HuH-7.5 (cell line): ENCODE data around the gene DNM1L.

Source experiments
- DNase-seq: peaks from one replicate; pipeline ENCODE4 v3.0.0; 2011; ENCODE audit warnings: low spot score

DNM1L gene

DNA sequence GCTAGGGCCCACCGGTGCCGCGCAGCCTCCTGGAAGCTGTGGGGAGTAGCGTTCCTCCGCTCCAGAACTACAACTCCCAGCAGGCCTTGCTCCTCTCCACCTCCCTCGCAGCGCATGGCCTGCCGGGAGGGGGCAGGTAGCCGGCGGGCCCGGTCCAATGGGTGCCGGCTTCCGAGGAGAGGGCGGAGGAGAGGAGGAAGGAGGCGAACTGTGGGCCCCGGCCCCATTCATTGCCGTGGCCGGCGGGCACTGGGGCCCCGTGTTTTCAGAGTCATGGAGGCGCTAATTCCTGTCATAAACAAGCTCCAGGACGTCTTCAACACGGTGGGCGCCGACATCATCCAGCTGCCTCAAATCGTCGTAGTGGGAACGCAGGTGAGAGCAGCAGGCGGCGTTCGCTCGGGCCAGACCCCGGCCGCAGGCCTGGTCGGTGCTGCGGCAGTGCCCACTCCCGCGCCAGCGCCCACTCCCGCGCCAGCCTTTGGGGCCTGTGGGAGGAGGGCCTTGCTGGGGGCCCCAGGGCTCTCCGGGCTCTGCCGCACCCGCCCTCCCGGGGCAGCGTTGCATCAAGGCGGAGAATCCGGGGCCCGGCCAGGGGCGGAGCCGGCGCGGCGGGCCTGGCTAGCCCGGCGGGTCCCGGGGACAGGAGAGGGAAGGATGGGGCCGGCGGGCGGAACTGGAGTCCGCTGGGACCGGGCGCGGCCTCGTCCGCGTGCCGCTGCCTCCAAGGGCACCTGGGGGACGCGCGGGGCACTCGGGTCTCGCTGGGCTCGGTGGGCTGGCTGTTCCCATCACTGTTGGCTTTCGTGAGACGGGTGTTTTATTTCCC lies at the start of gene DNM1L:
Gene DNM1L, plus strand, starts transcription at position 211 of the 829 bp plus-strand sequence. Its CDS starts 63 bp downstream, at position 274.
- peak; percentile 87 for DNase-seq

GRCh38 chr12:32641287-32641901 lies 37.7 kb upstream of the DNM1L start:
- no peak for DNase-seq

GRCh38 chr12:32644431-32644830 lies 34.7 kb upstream of the DNM1L start:
- DNase-seq: no peak

GRCh38 chr12:32647275-32647674 lies 31.8 kb upstream of the DNM1L start:
- DNase-seq: no peak

GRCh38 chr12:32650508-32650907 lies 28.6 kb upstream of the DNM1L start:
- DNase-seq: no peak

DNA sequence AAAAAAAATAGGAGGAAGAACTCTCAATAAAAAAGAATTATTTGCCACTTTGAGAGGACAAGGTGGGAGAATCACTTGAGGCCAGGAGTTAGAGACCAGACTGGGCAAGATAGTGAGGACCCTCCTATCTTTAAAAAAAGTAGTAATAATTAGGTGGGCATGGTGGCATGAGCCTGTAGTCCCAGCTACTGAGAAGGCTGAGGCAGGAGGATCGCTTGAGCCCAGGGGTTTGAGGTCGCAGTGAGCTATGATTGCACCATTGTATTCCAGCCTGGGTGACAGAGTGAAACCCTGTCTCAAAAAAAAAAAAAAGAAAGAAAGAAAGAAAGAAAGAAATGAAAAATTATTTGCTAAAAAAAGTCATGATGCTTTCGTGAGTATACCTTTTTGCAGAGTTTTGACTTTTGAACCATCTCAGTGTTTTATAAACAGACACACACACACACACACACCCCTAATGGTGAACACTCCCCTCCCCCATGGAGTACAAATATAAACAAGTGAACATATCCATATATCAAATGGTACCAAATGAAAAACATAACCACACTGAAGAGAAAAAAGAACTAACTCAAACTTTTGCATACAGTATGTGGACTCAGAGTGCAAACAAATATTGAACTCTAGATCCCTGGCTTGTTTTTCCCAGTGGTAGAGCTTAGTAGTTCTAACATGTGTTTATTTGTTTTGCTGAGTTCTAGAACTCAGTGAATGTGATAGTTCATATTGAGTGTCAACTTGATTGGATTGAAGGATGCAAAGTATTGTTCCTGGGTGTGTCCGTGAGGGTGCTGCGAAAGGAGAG lies 27.7 kb upstream of the DNM1L start:
- DNase-seq: no peak

- no peak for DNase-seq
Observed at GRCh38 chr12:32651956-32652210, 27.2 kb upstream of the DNM1L start.

- no peak for DNase-seq
Observed at GRCh38 chr12:32659908-32660440, 19.1 kb upstream of the DNM1L start.

- DNase-seq: no peak
Observed at GRCh38 chr12:32661706-32662105, 17.4 kb upstream of the DNM1L start.

GRCh38 chr12:32662665-32663064 lies 16.4 kb upstream of the DNM1L start:
- DNase-seq: no peak

DNA sequence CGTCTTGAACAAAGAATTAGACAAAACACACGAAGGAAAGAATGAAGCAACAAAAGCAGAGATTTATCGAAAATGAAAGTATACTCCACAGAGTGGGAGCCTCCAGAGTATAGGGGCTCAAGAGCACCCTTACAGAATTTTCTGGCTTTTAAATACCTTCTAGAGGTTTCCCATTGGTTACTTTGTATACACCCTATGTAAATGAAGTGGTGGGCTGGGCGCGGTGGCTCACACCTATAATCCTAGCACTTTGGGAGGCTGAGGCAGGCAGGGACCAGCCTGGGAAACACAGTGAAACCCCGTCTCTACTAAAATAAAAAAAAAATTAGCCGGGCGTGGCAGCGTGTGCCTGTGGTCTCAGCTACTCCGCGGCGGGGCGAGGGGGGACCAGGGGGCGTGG lies 13.1 kb upstream of the DNM1L start:
- no peak for DNase-seq

DNA sequence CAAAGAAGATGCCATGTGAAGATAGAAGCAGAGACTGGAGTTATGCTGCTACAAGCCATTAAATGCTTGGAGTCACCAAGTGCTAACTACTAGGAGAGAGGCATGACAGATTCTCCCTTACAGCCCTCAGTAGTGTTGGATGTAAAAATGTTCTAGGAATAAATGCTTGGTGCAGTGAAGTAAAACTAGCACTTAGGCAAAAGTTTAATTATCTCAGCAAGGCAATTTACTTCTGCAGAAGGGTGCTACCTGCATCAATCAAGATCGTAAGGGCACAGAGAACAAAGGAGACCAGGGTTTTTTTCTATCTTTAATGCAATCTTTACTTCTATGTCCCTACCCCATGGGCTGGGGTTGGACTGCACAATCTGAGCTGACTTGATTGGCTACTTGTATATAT lies 9.5 kb upstream of the DNM1L start:
- no peak for DNase-seq

- DNase-seq: peak; percentile 55
Observed at GRCh38 chr12:32671930-32672780, 6.9 kb upstream of the DNM1L start.

DNA sequence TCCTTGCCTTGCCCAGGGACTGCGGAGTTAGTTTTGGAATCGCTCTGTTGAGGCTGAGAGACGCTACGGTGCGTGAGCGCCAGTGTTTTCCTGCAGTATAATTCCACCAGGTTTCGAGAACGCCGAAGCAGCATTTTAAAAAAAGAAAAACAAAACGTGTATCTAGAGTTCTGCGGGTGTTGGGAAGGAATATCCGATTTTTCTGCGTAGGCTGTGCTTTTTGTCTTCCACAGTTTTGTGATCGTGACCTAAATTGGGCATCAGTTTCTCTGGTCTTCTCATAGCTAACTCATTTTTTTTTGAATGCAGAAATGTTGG lies 778 bp downstream of the DNM1L start:
- DNase-seq: no peak

DNA sequence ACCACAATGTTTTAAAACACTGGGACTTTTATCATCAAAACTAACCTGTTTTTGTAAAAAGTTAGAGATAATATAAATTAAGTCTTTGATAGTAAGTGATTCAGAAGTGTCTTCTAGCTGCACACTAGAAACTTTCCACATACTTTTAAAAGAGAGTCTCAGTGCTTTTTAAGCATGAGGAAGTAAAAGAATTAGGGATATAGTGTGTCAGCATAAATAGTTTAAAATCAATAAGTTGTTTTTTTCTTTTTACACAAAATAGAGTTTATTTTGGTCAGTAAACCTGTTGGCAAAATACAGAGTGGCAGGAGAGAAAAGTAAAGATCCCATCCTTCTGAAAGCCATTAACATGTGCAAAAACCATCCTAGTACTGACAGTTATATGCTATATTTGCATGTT lies 1.7 kb downstream of the DNM1L start:
- no peak for DNase-seq

DNA sequence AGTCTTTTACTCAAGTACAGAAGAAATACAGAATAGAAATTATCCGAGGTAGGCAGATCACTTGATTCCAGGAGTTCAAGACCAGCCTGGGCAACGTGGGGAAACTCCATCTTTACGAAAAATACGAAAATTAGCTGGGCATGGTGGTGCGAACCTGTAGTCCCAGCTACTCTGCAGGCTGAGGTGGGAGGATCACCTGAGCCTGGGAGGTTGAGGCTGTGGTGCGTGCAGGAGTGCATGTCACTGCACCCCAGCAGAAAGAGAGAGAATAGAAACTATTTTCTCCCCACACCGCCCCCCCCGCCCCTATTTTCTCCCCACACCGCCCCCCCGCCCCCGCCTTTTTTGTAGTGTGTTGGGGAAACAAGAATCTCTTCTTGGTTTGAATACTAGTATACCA lies 2.2 kb downstream of the DNM1L start:
- no peak for DNase-seq

- DNase-seq: no peak
Observed at GRCh38 chr12:32686340-32686739, 7.2 kb downstream of the DNM1L start.

- DNase-seq: no peak
Observed at GRCh38 chr12:32688786-32689185, 9.7 kb downstream of the DNM1L start.

DNA sequence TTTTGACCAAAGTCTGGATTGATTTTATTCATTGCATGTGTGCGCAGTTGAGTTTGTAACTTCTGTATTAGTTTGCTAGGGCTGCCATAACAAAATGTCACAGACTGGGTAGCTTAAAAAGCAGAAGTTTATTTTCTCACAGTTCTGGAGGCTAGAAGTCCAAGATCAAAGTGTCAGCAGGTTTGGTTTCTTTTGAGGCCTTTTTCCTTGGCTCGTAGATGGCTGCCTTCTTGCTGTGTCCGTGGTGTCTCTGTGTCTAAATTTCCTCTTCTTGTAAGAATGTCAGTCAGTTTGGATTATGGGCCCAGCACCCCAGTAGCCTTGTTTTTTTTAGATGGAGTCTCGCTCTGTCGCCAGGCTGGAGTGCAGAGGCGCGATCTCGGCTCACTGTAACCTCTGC lies 11.8 kb downstream of the DNM1L start:
- DNase-seq: no peak

DNA sequence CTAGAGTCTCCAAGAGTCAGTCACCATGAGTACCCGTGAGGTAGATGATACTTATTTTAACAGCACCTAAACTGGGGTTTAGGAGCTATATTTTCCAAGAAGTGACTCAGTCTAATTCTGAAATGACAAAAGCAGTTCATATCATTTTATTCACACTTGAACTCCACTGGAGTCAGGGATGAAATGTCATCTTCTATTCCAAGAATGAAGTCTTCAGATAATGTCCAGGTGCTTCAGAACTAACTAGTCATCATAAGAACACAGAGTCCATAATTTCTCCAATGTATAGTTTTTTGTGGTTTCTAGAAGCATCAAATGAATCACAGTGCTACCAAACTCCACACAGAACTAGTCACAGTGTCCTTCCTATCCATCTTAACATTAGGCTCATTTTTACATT lies 13.3 kb downstream of the DNM1L start:
- DNase-seq: no peak

DNA sequence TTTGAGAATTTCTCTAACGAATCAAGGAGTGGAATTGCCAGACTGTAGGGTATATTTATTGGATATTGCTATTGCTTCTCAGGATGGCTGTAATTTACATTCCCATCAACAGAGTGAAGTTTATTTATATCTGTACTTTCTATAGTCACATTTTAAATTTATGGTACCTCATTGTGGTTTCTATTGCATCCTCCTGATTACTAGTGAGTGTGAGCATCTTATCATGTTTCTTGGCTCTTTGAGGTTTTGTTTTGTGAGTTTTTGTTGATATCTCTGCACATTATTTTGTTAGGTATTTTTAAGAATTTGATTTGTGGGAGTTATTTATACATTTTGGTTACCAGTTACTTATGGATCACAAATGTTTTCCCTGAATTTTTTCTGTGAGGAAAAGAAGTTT lies 13.9 kb downstream of the DNM1L start:
- no peak for DNase-seq

GRCh38 chr12:32695787-32696186 lies 16.7 kb downstream of the DNM1L start:
- DNase-seq: no peak
